Measurements from ENCODE around the gene MON2. TPM values are rescaled to one million over a fixed set of nuclear protein-coding genes. Genes with fewer than 3 reads are reported as not detected.

The MON2 gene
- total and polyA plus RNA-seq, 2 of the 13 experiments (the other 11 are each of a cell fraction or from before 2014, with no cell fraction given), result 10.5 to 24.8 TPM

- H3K27ac ChIP-seq (ENCODE audit: extremely low read length, insufficient read depth, low read length), result no peak overlapping the region
- H3K36me3 ChIP-seq (replicated peaks in 1 of 2; ENCODE audit: control insufficient read depth in 1 of 2, insufficient read depth in 2 of 2, low read length in 2 of 2), result no peaks in the 10 kb centered on the region
- ATAC-seq (peak; percentile 34), DNase-seq (ENCODE audit: low spot score) (no peak), FAIRE-seq (no peak)
- TF ChIP-seq ZNF724P (CRISPR knock-in tag; IDR thresholded peaks at IDR 0.05; ENCODE audit: borderline replicate concordance) (0 out of 2 replicates have a peak, but pooled peaks have one; percentile 26), ASH2L (IDR thresholded peaks at IDR 0.05; ENCODE audit: insufficient read length, low read depth, low read length) (no peak), ZNF138 (CRISPR knock-in tag; IDR thresholded peaks at IDR 0.05; ENCODE audit: low read depth) (no peak), ZNF496 (CRISPR knock-in tag; IDR thresholded peaks at IDR 0.05; ENCODE audit: insufficient replicate concordance) (no peak), ZNF235 (CRISPR knock-in tag; IDR thresholded peaks at IDR 0.05; ENCODE audit: borderline replicate concordance) (peak; percentile 7; the same call in 1 of the 2 replicates), ZFP82 (CRISPR knock-in tag; IDR thresholded peaks at IDR 0.05; ENCODE audit: borderline replicate concordance) (0 out of 2 replicates have a peak, but pooled peaks have one; percentile 24), MAZ (IDR thresholded peaks at IDR 0.05; ENCODE audit: borderline replicate concordance, low read depth, low read length) (no peak), MAZ (CRISPR knock-in tag; IDR thresholded peaks at IDR 0.05; ENCODE audit: low read depth) (0 out of 2 replicates have a peak, but pooled peaks have one; percentile 7), HNRNPLL (IDR thresholded peaks at IDR 0.05; ENCODE audit: low read depth, low read length, poor library complexity, severe bottlenecking) (no peak)
- 8% methylated on average over 16 of the region's 16 CpGs for WGBS (ENCODE audit: low lambda C conversion rate)
- peak overlapping the region; percentile 56 to 78 (median 73) for H3K4me3 ChIP-seq (replicated peaks in 1 of 3; ENCODE audit: insufficient read depth in 1 of 3, low read depth in 2 of 3, low read length in 3 of 3)
- no peak overlapping the region for H3K9ac ChIP-seq (ENCODE audit: insufficient read depth, low read depth, low read length)
- in situ Hi-C loops (cut with HindIII; ENCODE audit: extremely low pct_ligation_motif_present, low pct_unique_long_range_greater_than_20kb), result loop anchor here (10.0 kb wide), 1 partner anchor 360 kb away; no protein-coding TSS in a partner anchor
- no peaks in the 10 kb centered on the region for H3K79me2 ChIP-seq (ENCODE audit: insufficient read depth, low read length)
- CTCF ChIA-PET (ENCODE audit: low intra/inter-chr PET ratio, low total read pairs), result no interaction called here
- peak overlapping the region; percentile 34 for H2AFZ ChIP-seq (ENCODE audit: low read length)
- no peaks in the 10 kb centered on the region; a peak in 1 of 5 replicates for H3K27me3 ChIP-seq (ENCODE audit: control insufficient read depth in 1 of 2, insufficient read depth in 2 of 2, low read length in 2 of 2)
- H3K4me2 ChIP-seq (ENCODE audit: low read depth, low read length), result peak overlapping the region; percentile 94
- intact Hi-C loops (cut with micrococcal nuclease; ENCODE audit: unreplicated experiment), result loop anchor here (1.0 to 10.0 kb wide), 3 partner anchors 93 to 360 kb away; no protein-coding TSS in a partner anchor
- H3K4me1 ChIP-seq (ENCODE audit: insufficient read depth, low read length), result peaks cover 15% of the 10 kb centered on the region
- no TSS peak for BruUV-seq (replicated peaks)
- no peaks in the 10 kb centered on the region for H3K9me3 ChIP-seq (ENCODE audit: low read length)
- POLR2A ChIA-PET, result interaction anchor here (1.4 to 2.3 kb wide), 2 partner anchors 32 to 168 kb away, joined by 4 to 8 read pairs; partner anchors contain the start of gene MON2
- no peaks in the 10 kb centered on the region for H4K20me1 ChIP-seq (ENCODE audit: insufficient read depth, low read length)
Measured at GRCh38 chr12:62434494-62435302, 31.9 kb upstream of the MON2 start.
